K562 (cell line): ENCODE data around the gene ANAPC13. TPM values are rescaled to one million over a fixed set of nuclear protein-coding genes. Genes with fewer than 3 reads are reported as not detected.

Source experiments
- ATF7 ChIP-seq: fragments of 450-650 bp; IDR thresholded peaks from 2 replicates; pipeline ENCODE4 v1.7.1; 2014; ENCODE audit warnings: mild to moderate bottlenecking, moderate library complexity
- BRCA1 ChIP-seq, 2 experiments: fragments of 450-650 bp in 1 of 2; sonication (generic) in 1 of 2; formaldehyde crosslinking in 1 of 2; IDR thresholded peaks; 2 replicates each; pipeline versions ENCODE4 v1.5.0 to v1.6.1; 2017 to 2020; ENCODE audit warnings: mild to moderate bottlenecking in 1 of 2, missing genetic modification reagents in 1 of 2
- DMBX1 ChIP-seq: fragments of 250-450 bp; sonication (Bioruptor Pico); IDR thresholded peaks from 2 replicates; pipeline ENCODE4 v1.8.0; 2022; ENCODE audit warnings: inconsistent platforms, mild to moderate bottlenecking, moderate library complexity, borderline replicate concordance
- ELK3 ChIP-seq: fragments of 450-650 bp; formaldehyde crosslinking; IDR thresholded peaks from 2 replicates; pipeline ENCODE4 v1.4.0; 2020; ENCODE audit warnings: mild to moderate bottlenecking
- HINFP ChIP-seq: fragments of 450-650 bp; conservative IDR thresholded peaks from 2 replicates; pipeline ENCODE4 v1.6.1; 2016; ENCODE audit warnings: missing genetic modification characterization, low read depth, mild to moderate bottlenecking, control low read depth, missing compliant biosample characterization
- NUFIP1 ChIP-seq: fragments of 450-650 bp; IDR thresholded peaks from 2 replicates; pipeline ENCODE4 v1.6.1; 2018; ENCODE audit not compliant: partially characterized antibody
- PCBP1 ChIP-seq: fragments of 200-400 bp; formaldehyde crosslinking; IDR thresholded peaks from 2 replicates; pipeline ENCODE4 v1.6.1; 2018; ENCODE audit warnings: mild to moderate bottlenecking, low read depth, low read length; ENCODE audit not compliant: poor library complexity, severe bottlenecking
- PHB2 ChIP-seq: fragments of 450-650 bp; IDR thresholded peaks from 2 replicates; pipeline ENCODE4 v1.6.1; 2017; ENCODE audit warnings: low read depth
- PREB ChIP-seq: sonication (generic); formaldehyde crosslinking; IDR thresholded peaks from 2 replicates; pipeline ENCODE4 v1.8.1; 2023; ENCODE audit warnings: mild to moderate bottlenecking, missing genetic modification reagents
- PTRF ChIP-seq: fragments of 450-650 bp; IDR thresholded peaks from 2 replicates; pipeline ENCODE4 v1.6.1; 2016; ENCODE audit warnings: mild to moderate bottlenecking, missing genetic modification characterization, missing compliant biosample characterization
- RBM39 ChIP-seq: fragments of 200-400 bp; formaldehyde crosslinking; optimal IDR thresholded peaks from 2 replicates; pipeline ENCODE3; 2018; ENCODE audit warnings: low read depth, low read length
- TEAD4 ChIP-seq, 2 experiments: sonication (generic) in 1 of 2; formaldehyde crosslinking in 1 of 2; IDR thresholded peaks; 2 replicates each; pipeline versions ENCODE4 v1.6.1 to v1.8.0; 2012 to 2022; ENCODE audit warnings: borderline replicate concordance in 1 of 2, inconsistent platforms in 1 of 2, low read length in 1 of 2, mild to moderate bottlenecking in 1 of 2, missing genetic modification reagents in 1 of 2
- ZC3H8 ChIP-seq: fragments of 450-650 bp; IDR thresholded peaks from 2 replicates; pipeline ENCODE4 v1.6.1; 2017
- ZHX1 ChIP-seq: fragments of 150-350 bp; conservative IDR thresholded peaks from 2 replicates; pipeline ENCODE4 v1.6.1; 2014; ENCODE audit warnings: low read length
- ZNF445 ChIP-seq: fragments of 250-450 bp; sonication (Bioruptor Pico); IDR thresholded peaks from 2 replicates; pipeline ENCODE4 v1.4.0; 2020; ENCODE audit warnings: low read depth, mild to moderate bottlenecking, moderate library complexity
- ZNF584 ChIP-seq: fragments of 200-800 bp; sonication (Bioruptor generic); IDR thresholded peaks from 2 replicates; pipeline ENCODE4 v1.6.1; 2016; ENCODE audit warnings: low read depth, mild to moderate bottlenecking, missing genetic modification characterization, missing compliant biosample characterization
- polyA plus RNA-seq, 8 experiments: library from polyadenylated mRNA; depleted of rRNA in 4 of 8; stranded (reverse) in 5 of 8; unstranded in 3 of 8; fragments of >200 nt; fragmentation: Nextera tagmentation in 2 of 8; fragmentation: Illumina TruSeq in 1 of 8; extraction: Ambion mirVana in 2 of 8; extraction: Trizol in 1 of 8; gene quantifications; 2 replicates each; pipeline versions ENCODE4 v1.2.1 to v1.2.3, GENCODE V29; 2011 to 2014; ENCODE audit warnings: inconsistent platforms in 1 of 8, missing spikeins in 1 of 8
- total RNA-seq, 7 experiments: library from RNA; depleted of rRNA in 6 of 7; stranded (reverse); fragments of >200 nt in 6 of 7; fragmentation: Illumina TruSeq in 2 of 7; extraction: Trizol in 2 of 7; gene quantifications; 2 replicates each; pipeline versions ENCODE4 v1.2.1 to v1.2.3, GENCODE V29; 2011 to 2021; ENCODE audit warnings: low replicate concordance in 1 of 7
- TF ChIP-seq, protein P1 (sequence below): sonication (generic); formaldehyde crosslinking; IDR thresholded peaks from 2 replicates; pipeline ENCODE4 v1.8.0; 2022; ENCODE audit warnings: mild to moderate bottlenecking, low read depth, missing genetic modification reagents
- TF ChIP-seq, protein P2 (sequence below): sonication (generic); formaldehyde crosslinking; IDR thresholded peaks from 2 replicates; pipeline ENCODE4 v1.8.1; 2022; ENCODE audit warnings: missing genetic modification reagents

Gene ANAPC13
- total and polyA plus RNA-seq, 9 of the 15 experiments (the other 6 are each of a cell fraction or from before 2014, with no cell fraction given), result 48.5 to 238 (median 68.5) TPM

DNA sequence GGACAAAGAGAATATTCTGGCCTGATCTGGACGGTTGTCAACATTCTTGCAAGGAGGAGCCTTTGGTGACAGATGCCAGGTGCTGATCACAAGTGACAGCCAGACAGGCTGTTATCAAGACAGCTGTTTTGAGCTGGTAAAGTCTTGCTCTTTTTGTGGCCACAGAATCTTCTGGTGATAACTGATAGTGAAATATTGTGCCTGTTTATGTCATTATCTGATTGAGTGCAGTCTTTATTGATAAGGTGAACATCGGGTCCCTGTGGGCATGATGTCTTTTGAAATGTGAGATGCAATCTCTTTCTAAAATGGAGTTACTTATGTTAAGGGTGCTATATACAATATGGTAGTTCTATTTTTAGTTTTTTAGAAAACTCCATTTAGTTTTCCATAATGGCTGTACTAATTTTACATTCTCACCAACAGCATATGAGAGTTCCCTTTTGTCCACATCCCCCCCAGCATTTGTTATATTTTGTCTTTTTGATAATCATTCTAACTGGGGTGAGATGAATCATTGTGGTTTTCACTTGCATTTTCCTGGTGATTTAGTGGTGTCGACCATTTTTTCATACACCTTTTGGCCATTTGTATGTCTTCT is 10.8 kb upstream of the ANAPC13 start (continued):
- TF ChIP-seq RBM39 (no peak), ZHX1 (no peak), TEAD4 (IDR thresholded peaks at IDR 0.05; ENCODE audit: low read length) (peak; percentile 97), TEAD4 (CRISPR knock-in tag; IDR thresholded peaks at IDR 0.05; ENCODE audit: borderline replicate concordance) (no peak), ZC3H8 (no peak), DMBX1 (peak; percentile 95), HINFP (tag) (peak; percentile 67), PREB (CRISPR knock-in tag) (no peak), PCBP1 (no peak), BRCA1 (IDR thresholded peaks at IDR 0.05) (no peak), BRCA1 (CRISPR knock-in tag; IDR thresholded peaks at IDR 0.05) (no peak), ZNF445 (CRISPR knock-in tag) (no peak), ELK3 (0 out of 2 replicates have a peak, but pooled peaks have one; percentile 66), NUFIP1 (no peak), PTRF (tag) (peak; percentile 82), ATF7 (no peak), PHB2 (peak; percentile 50; the same call in 1 of the 2 replicates), ZNF584 (CRISPR knock-in tag) (peak; percentile 73)
- TF ChIP-seq, protein P1, sequence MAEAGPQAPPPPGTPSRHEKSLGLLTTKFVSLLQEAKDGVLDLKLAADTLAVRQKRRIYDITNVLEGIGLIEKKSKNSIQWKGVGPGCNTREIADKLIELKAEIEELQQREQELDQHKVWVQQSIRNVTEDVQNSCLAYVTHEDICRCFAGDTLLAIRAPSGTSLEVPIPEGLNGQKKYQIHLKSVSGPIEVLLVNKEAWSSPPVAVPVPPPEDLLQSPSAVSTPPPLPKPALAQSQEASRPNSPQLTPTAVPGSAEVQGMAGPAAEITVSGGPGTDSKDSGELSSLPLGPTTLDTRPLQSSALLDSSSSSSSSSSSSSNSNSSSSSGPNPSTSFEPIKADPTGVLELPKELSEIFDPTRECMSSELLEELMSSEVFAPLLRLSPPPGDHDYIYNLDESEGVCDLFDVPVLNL (CRISPR knock-in tag), result no peak
- TF ChIP-seq, protein P2, sequence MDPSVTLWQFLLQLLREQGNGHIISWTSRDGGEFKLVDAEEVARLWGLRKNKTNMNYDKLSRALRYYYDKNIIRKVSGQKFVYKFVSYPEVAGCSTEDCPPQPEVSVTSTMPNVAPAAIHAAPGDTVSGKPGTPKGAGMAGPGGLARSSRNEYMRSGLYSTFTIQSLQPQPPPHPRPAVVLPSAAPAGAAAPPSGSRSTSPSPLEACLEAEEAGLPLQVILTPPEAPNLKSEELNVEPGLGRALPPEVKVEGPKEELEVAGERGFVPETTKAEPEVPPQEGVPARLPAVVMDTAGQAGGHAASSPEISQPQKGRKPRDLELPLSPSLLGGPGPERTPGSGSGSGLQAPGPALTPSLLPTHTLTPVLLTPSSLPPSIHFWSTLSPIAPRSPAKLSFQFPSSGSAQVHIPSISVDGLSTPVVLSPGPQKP (CRISPR knock-in tag), result no peak
